Bone marrow (tissue), 2 donors: ENCODE measurements around the gene FAHD2A.
"Not testable (repeated sequence)": the region's sequence is repeated elsewhere in the genome, so short reads cannot be mapped to it uniquely, and the experiment has no call there.

Source experiments
- DNase-seq, 2 donors: peaks; one replicate each; lab custom pipeline; 2025; lab: John Stamatoyannopoulos, UW

The FAHD2A gene, protein sequence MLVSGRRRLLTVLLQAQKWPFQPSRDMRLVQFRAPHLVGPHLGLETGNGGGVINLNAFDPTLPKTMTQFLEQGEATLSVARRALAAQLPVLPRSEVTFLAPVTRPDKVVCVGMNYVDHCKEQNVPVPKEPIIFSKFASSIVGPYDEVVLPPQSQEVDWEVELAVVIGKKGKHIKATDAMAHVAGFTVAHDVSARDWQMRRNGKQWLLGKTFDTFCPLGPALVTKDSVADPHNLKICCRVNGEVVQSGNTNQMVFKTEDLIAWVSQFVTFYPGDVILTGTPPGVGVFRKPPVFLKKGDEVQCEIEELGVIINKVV

DNA sequence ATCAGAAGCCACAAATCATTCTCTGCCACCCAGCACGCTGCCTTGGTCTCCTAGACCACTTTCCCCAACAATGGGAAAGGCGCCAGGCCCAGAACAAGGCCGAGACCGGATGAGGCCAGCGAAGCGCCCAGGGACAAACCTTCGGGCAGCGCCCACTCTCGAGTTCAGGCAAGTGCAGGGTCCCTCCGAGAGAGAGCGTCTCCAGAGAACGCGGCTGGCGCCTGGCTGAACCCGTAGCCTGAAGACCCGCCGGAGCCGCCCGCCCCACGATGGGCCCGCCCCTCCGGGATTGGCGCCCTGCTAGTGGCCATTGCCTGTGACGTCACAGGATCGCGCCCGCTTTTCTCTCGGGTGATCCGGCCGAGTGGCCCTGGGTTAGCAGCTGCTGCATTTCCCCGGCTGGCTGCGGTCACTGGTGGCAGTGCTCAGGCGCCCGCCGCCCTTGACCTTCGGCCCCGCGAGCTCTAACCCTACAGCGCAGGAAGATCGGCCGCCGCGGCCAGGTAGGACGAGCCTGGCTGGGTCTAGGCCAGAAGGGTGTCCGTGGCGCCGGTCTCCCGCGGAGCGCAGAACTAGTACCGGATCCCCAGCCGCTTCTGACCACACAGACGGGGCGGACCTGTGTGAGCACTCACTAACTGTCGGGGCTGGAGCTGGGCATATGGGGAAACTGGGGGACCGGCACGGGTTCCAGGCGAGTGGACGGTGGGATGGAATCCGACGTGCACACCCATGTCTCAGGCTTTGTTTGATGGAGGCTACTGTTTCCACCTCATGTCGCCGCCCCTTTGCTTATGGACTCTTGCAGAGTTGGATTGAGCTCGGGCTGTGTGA, at the start of gene FAHD2A:
FAHD2A (plus strand) TSS at position 339 of the 834 bp plus-strand sequence. CDS start 2,851 bp downstream, outside the sequence.
- DNase-seq = peak; percentile 85 to 92

DNA sequence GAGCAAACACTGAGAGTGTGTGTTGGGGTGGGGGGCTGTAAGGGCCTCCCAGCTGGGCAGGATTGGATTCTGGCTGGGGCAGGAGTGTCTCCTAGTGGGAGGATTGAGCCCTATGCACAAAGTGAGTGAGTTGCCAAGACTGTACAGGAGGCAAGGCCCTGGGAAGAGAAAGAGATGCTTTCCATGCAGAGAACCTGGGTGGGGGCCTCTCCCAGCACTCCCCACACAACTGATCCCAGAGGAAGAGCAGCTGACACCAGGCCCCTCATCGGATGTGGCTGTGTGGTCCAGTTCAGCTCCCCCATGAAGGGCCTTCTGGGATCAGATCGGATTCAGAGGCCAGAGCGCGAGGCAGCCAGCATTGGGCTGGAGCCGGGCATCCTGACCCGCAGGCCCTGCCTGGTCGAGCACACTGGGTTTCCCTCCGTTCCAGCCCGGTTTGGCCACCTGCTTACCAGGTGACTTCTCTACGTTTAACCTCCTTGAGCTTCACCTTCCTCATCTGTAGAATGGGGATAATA, 49.4 kb upstream of the FAHD2A start:
- no peak for DNase-seq

DNA sequence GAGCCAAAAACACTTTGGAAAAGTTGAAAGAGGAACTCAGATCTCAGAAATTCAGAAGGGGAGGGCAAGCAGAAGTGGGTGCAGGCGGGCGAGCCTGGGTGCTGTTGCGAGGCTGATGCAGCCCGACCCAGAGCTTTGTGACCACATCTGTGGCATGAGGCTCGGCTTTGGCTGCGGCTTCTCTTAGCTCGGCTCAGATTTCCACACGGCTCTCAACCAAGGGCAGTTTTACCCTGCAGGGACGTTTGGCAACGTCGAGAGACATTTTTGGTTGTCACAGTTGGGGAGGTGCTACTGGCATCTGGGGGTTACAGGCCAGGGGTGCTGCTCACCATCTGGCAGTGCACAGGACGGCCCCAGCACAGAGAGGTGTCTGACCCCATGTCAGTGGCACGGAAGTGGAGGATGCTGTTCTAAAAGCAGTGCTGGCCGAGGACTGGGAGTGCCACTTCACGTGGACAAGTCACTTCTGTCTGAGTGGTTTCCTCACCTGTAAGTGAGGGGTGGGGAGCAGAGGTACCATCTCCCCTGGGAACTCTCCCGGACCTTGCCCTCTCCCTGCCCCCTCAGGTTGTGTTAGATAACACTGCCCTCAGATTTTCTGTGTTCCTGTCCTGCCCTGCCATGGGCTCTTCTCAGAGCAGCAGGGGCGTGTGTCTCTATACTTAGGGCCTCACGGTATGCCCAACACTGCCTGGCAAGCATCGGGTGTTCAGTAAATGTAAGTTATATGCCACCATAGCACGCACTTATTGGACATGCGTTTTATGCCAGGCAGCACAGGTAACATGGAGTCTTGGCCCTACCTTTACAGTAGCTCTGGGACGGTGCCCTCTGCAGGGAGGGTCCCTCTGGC, 48.7 kb upstream of the FAHD2A start:
- DNase-seq = no peak

DNA sequence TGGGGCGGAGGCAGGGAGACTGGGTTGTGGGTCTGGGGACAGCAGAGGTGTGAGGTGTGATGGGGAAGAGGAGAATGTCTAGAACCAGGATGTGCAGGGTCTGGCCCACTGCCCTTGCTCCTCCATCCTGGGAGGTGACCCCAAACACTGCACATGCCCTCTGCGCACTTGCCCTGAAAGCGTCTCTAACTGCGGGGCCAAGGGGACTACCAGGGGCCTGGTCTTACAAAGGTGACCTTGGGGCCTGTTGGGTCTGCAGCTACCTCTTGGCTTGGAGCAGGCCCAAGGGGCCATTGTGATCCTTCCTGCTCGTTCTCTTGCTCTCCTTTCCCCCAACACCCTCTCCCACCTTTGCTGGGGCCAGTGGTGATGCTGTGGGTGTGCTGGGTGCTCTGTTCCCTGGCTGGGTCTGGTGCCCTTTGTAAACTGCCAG, 48.0 kb upstream of the FAHD2A start:
- DNase-seq = no peak

DNA sequence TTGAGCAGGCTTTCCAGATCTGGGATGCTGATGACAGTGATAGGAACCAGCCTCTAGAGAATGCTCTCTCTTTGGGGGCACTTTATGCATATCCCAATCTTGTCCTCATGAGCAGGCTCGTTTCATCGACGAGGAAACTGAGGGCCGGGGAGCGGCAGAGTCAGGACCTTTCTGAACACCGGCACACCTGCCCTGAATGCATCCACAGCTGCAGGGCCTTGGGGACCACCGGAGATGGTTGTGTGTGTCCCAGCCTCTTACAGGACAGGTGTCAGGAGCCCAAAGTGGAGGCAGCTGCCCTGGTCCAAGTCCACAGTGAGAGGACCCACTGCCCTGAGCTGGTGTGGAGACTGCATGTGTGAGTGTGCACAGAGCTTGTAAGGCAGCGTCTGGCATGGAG, 47.6 kb upstream of the FAHD2A start:
- DNase-seq = no peak

- DNase-seq = not testable (repeated sequence)
Observed at GRCh38 chr2:95355486-95355885, 47.0 kb upstream of the FAHD2A start.

GRCh38 chr2:95356821-95357700, 45.4 kb upstream of the FAHD2A start:
- DNase-seq = no peak

- DNase-seq = no peak
Observed at GRCh38 chr2:95357717-95358280, 44.7 kb upstream of the FAHD2A start.

DNA sequence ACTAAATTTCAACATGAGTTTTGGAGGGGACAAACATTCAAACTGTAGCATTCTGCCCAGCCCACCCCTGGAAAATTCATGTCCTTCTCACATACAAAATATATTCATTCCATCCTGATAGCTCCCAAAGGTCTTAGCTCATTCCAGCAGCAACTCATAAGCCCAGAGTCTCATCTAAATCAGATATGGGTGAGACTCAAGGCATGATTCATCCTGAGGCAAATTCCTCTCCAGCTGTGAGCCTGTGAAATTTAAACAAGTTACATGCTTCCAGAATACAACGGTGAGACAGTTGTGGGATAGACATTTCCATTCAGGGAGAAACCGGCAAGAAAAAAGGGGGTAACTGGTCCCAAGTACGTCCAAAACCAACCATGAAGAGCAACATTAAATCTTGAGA, 43.5 kb upstream of the FAHD2A start:
- DNase-seq = no peak

- DNase-seq = no peak
Observed at GRCh38 chr2:95359501-95359930, 43.0 kb upstream of the FAHD2A start.

DNA sequence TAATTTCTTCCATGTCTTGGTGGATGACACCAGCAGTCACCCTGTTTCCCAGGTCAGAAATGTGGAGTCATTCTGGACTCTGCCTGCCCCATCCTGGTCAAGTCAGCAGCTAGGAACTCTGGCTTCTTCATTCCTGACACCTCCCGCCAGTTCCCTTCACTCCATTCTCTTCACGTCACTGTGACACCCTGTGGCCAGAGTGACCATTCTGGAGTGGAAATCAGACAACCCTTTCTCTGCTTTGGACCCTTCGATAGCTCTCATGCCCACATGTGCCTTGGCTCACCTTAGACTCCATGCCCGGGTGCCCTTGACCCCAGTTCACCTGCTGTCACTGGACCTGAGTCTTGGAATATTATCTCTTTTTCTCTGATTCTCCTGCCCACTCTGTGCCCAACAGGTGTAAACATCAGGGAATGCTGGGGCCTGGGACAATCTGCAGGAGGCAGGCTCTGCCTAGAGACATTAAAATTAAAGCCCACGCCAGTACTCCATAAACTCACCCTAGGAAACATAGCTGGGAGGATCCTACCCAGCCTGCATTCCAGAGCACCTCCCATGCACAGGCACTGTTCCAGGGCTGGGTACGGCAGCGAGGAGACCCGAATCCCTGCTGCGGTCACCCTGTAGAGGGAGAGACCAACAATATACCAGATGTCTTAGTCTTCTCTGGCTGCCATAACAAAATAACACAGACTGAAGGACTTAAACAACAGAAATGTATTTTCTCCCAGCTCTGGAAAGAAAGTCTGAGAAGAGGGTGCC, 41.1 kb upstream of the FAHD2A start:
- DNase-seq = no peak

GRCh38 chr2:95362486-95362885, 40.0 kb upstream of the FAHD2A start:
- DNase-seq = no peak

- no peak for DNase-seq
Observed at GRCh38 chr2:95366514-95366913, 36.0 kb upstream of the FAHD2A start.

DNA sequence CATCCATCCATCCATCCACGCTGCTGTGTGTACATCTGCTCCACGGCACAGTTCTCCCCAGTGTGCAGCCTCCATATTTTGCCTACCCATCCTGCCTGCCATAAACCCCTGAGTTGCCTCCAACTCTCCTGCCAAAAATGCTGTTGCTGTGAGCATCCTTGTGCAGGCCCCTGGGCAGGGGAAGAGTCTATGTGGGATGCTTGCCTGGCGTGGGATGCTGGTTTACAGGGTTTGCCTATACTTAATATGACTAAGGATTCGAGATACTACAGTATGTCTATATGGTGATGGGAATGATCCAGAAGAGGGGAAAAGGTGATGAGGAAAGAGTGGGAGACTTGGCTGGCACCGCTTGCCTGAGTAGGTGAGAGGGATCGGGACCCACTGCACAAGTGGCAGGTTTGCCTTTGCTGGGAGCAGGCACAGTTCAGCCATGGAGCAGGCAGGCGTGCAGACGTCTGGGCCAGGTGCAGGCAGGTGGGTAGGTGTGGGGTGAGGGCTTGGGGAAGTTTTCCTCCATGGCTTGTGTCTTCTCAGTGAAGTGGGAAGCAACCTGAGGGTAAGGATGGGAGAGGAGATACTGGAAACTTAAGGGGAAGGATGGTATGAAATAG, 30.2 kb upstream of the FAHD2A start:
- DNase-seq = no peak

GRCh38 chr2:95372845-95373244, 29.7 kb upstream of the FAHD2A start:
- DNase-seq = no peak

- DNase-seq = no peak
Observed at GRCh38 chr2:95374029-95374428, 28.5 kb upstream of the FAHD2A start.

- DNase-seq = no peak
Observed at GRCh38 chr2:95374451-95374920, 28.0 kb upstream of the FAHD2A start.

- DNase-seq = no peak
Observed at GRCh38 chr2:95374921-95375471, 27.5 kb upstream of the FAHD2A start.
